Suprapubic skin (tissue), 4 donors: ENCODE measurements around the gene ST3GAL6. TPM values are rescaled to one million over a fixed set of nuclear protein-coding genes. Genes with fewer than 3 reads are reported as not detected.
A peak's percentile ranks its signal among the peaks of the same experiment; 100 is the strongest.

Source experiments
- DNase-seq, 2 donors: peaks; one replicate each; pipeline ENCODE4 v3.0.0-alpha.2; 2019; ENCODE audit warnings: low spot score in 2 of 2
- H3K27ac ChIP-seq: fragments of 200-600 bp; sonication (generic); one replicate; pipeline ENCODE4 v1.5.1; 2019
- H3K27me3 ChIP-seq: fragments of 200-600 bp; sonication (generic); one replicate; pipeline ENCODE4 v1.5.1; 2019
- H3K36me3 ChIP-seq: fragments of 200-600 bp; sonication (generic); one replicate; pipeline ENCODE4 v1.5.1; 2019
- H3K4me1 ChIP-seq: fragments of 200-600 bp; sonication (generic); one replicate; pipeline ENCODE4 v1.5.1; 2019
- H3K4me3 ChIP-seq: fragments of 200-600 bp; sonication (generic); one replicate; pipeline ENCODE4 v1.5.1; 2019; ENCODE audit warnings: mild to moderate bottlenecking
- H3K9me3 ChIP-seq: fragments of 200-600 bp; sonication (generic); one replicate; pipeline ENCODE4 v1.5.1; 2019
- EP300 ChIP-seq: sonication (generic); formaldehyde crosslinking; IDR thresholded peaks from one replicate; pipeline ENCODE4 v1.6.1; 2017; ENCODE audit warnings: antibody characterized with exemption
- POLR2A ChIP-seq, 2 donors: fragments of 450-650 bp; IDR thresholded peaks; one replicate each; pipeline ENCODE4 v1.6.1; 2017; ENCODE audit warnings: antibody characterized with exemption in 2 of 2, mild to moderate bottlenecking in 2 of 2, moderate library complexity in 2 of 2
- POLR2AphosphoS5 ChIP-seq, 3 donors: sonication (generic); formaldehyde crosslinking; IDR thresholded peaks; one replicate each; pipeline ENCODE4 v1.6.1; 2017; ENCODE audit warnings: antibody characterized with exemption in 3 of 3
- WGBS: methylation state at CpG from one replicate; pipeline ENCODE4 v1.1.5; 2018; 5-methylcytosine and 5-hydroxymethylcytosine counted together
- total RNA-seq, 4 donors: library from RNA; depleted of rRNA; stranded (reverse); fragments of >200 nt; gene quantifications; one replicate each; pipeline ENCODE4 v1.1.0, GENCODE V29; 2016
- TF ChIP-seq, protein P1 (sequence below), 2 donors: fragments of 200-600 bp in 1 of 2; fragments of 450-650 bp in 1 of 2; sonication (generic) in 1 of 2; IDR thresholded peaks; one replicate each; pipeline ENCODE4 v1.5.1; 2016 to 2019; ENCODE audit warnings: antibody characterized with exemption in 2 of 2, mild to moderate bottlenecking in 1 of 2, moderate library complexity in 1 of 2

Gene ST3GAL6
- total RNA-seq, 4 donors from 2014 or later: 13.1 to 48.0 (median 20.6) TPM

DNA sequence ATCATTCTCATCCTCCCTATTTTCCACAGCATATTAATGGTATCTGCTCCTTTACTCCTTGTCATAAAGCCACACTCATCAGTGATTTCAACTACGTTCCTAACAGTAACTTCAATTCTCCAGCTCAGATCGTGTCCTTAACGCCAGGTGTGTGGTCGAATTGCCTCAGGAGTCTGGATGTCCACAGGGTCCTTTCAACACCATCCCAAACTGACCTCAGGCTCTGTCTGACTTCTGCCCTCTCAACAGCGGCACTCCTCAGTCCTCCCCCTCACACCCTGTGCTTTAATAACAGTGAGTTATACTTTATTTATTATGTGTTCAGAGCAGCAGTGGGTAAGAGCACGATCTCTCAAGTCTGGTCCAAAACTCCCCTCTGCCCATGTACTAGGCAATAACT lies 42.4 kb downstream of the ST3GAL6 start:
- H3K4me3 ChIP-seq: no peak overlapping the region
- WGBS: 86% methylated on average over 6 of the region's 6 CpGs
- no peak for DNase-seq
- peaks cover 6% of the 10 kb centered on the region for H3K4me1 ChIP-seq
- TF ChIP-seq, protein P1, sequence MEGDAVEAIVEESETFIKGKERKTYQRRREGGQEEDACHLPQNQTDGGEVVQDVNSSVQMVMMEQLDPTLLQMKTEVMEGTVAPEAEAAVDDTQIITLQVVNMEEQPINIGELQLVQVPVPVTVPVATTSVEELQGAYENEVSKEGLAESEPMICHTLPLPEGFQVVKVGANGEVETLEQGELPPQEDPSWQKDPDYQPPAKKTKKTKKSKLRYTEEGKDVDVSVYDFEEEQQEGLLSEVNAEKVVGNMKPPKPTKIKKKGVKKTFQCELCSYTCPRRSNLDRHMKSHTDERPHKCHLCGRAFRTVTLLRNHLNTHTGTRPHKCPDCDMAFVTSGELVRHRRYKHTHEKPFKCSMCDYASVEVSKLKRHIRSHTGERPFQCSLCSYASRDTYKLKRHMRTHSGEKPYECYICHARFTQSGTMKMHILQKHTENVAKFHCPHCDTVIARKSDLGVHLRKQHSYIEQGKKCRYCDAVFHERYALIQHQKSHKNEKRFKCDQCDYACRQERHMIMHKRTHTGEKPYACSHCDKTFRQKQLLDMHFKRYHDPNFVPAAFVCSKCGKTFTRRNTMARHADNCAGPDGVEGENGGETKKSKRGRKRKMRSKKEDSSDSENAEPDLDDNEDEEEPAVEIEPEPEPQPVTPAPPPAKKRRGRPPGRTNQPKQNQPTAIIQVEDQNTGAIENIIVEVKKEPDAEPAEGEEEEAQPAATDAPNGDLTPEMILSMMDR (IDR thresholded peaks at IDR 0.05): no peak
- TF ChIP-seq POLR2AphosphoS5 (IDR thresholded peaks at IDR 0.05) (no peak), POLR2A (IDR thresholded peaks at IDR 0.05) (no peak), EP300 (no peak)
- H3K36me3 ChIP-seq: peaks cover 21% of the 10 kb centered on the region
- no peak overlapping the region for H3K27ac ChIP-seq
- H3K27me3 ChIP-seq: no peaks in the 10 kb centered on the region
- no peaks in the 10 kb centered on the region for H3K9me3 ChIP-seq

DNA sequence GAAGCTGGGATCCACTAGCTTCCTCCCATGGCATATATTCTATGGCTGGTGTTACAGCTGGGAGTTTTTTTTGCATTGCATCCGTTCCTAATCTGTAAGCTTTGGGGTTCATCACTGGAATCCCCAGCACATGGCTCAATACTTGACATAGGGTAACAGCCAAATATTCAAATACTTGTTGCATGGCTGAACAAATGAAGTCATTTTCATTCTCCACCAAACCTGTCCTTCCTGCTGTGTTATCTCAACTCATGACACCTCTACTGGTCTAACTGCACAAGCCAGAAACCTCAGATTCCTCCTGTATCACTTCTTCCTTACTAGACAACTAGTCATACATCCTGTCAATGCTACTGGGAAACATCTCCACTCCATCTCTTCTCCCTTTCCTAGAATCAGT lies 43.4 kb downstream of the ST3GAL6 start:
- DNase-seq: no peak
- TF ChIP-seq EP300 (no peak), POLR2A (IDR thresholded peaks at IDR 0.05) (no peak), POLR2AphosphoS5 (IDR thresholded peaks at IDR 0.05) (peak in 1 of 3 donors; percentile 86)
- TF ChIP-seq, protein P1 (IDR thresholded peaks at IDR 0.05): no peak
- Histone ChIP-seq H3K4me3 (no peak overlapping the region), H3K27me3 (no peaks in the 10 kb centered on the region), H3K4me1 (peaks cover 6% of the 10 kb centered on the region), H3K27ac (no peak overlapping the region), H3K9me3 (no peaks in the 10 kb centered on the region), H3K36me3 (peaks cover 24% of the 10 kb centered on the region)
- 59% methylated on average over 1 of the region's 1 CpG for WGBS

DNA sequence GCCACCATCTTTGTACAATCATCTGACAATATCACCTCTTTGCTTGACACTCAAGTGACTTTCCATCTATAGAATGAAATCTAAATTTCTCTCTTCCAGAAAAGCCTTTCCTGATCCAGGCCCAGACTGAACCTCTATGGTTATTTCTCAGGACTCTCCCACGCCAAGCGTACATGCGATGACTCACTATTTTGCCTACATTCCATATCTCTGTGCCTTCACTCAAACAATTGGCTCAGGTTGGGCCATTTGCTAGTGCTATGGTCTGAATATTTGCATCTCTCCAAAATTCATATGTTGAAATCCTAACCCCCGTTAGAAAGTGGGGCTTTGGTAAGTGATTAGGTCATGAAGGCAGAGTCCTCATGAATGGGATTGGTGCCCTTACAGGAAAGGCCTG lies 43.9 kb downstream of the ST3GAL6 start:
- no peak overlapping the region for H3K4me3 ChIP-seq
- H3K36me3 ChIP-seq: peaks cover 22% of the 10 kb centered on the region
- 82% methylated on average over 4 of the region's 4 CpGs for WGBS
- no peak for DNase-seq
- no peaks in the 10 kb centered on the region for H3K27me3 ChIP-seq
- H3K27ac ChIP-seq: no peak overlapping the region
- H3K4me1 ChIP-seq: peaks cover 6% of the 10 kb centered on the region
- H3K9me3 ChIP-seq: no peaks in the 10 kb centered on the region
- TF ChIP-seq EP300 (no peak), POLR2AphosphoS5 (IDR thresholded peaks at IDR 0.05) (no peak), POLR2A (IDR thresholded peaks at IDR 0.05) (no peak)
- TF ChIP-seq, protein P1 (IDR thresholded peaks at IDR 0.05): no peak

DNA sequence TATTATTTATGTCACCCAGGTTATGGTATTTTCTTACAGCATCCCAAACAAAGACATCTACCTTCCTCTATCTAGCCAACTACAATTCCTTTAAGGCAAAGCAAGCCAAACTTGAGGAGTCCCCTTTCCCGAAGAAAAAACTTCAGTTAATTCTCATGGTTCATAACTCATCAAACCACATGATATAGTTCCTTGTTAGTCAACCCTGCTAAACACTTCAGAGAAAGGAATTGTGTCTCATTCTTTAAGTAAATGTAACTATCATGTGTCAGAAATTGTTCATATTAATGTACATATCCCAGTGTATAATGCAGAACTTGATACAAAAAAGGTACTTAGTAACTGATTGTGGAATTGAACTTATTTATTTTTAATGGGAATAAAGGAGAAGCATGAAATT lies 44.4 kb downstream of the ST3GAL6 start:
- TF ChIP-seq EP300 (no peak), POLR2AphosphoS5 (IDR thresholded peaks at IDR 0.05) (no peak), POLR2A (IDR thresholded peaks at IDR 0.05) (no peak)
- H3K4me1 ChIP-seq: peaks cover 6% of the 10 kb centered on the region
- H3K36me3 ChIP-seq: peaks cover 22% of the 10 kb centered on the region
- no peaks in the 10 kb centered on the region for H3K9me3 ChIP-seq
- no peak overlapping the region for H3K27ac ChIP-seq
- no peak overlapping the region for H3K4me3 ChIP-seq
- no peaks in the 10 kb centered on the region for H3K27me3 ChIP-seq
- no peak for DNase-seq
- 93% methylated on average over 1 of the region's 1 CpG for WGBS

DNA sequence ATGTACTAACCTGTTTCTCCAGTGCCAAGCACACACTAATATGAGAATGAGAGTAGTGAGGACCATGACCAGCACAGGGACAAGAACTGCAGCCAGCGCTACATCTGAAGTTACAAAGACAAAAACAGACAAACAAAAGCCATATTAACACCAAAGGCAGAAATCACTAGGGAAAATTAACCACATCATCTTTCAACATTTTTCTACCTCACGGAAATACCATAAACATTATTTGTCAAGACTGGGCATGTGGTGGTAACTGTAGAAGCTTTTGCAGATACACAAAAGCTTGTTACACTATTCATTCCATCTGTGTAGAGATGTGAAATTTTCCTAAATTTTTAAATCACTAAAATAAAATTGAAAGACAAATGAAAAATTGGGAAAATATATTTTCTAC lies 44.9 kb downstream of the ST3GAL6 start:
- no peak for DNase-seq
- Histone ChIP-seq H3K27me3 (no peaks in the 10 kb centered on the region), H3K4me1 (peaks cover 6% of the 10 kb centered on the region), H3K9me3 (no peaks in the 10 kb centered on the region), H3K36me3 (peaks cover 22% of the 10 kb centered on the region), H3K27ac (no peak overlapping the region), H3K4me3 (no peak overlapping the region)
- TF ChIP-seq POLR2A (IDR thresholded peaks at IDR 0.05) (no peak), POLR2AphosphoS5 (IDR thresholded peaks at IDR 0.05) (no peak), EP300 (no peak)
- TF ChIP-seq, protein P1 (IDR thresholded peaks at IDR 0.05): no peak
- WGBS: 91% methylated on average over 2 of the region's 2 CpGs

DNA sequence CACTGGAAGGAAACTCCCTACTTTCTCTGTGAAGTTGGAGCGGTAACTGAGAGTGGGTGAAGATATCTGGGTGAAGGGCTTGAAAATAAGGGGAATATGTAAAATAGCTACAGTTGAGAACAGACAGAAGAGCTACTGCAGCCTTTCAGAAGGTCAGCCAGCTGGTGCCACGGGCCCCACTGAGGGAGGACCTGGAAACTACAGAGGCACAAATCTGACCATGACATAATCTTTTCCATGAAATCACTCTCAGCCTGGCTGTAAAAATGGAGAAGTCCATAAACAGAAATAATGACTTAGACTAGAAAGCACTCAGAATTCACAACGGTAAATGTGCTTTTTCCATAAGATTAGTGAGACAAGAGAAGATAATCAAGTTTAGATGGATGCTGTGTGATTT lies 46.4 kb downstream of the ST3GAL6 start:
- no peak for DNase-seq
- 78% methylated on average over 3 of the region's 3 CpGs for WGBS
- Histone ChIP-seq H3K4me1 (peaks cover 6% of the 10 kb centered on the region), H3K9me3 (no peaks in the 10 kb centered on the region), H3K27ac (no peak overlapping the region), H3K4me3 (no peak overlapping the region), H3K27me3 (no peaks in the 10 kb centered on the region), H3K36me3 (peaks cover 25% of the 10 kb centered on the region)
- TF ChIP-seq, protein P1 (IDR thresholded peaks at IDR 0.05): no peak
- no peak for TF ChIP-seq EP300
- TF ChIP-seq POLR2AphosphoS5 (IDR thresholded peaks at IDR 0.05): no peak
- TF ChIP-seq POLR2A (IDR thresholded peaks at IDR 0.05): no peak
